AML-193 (cell line): ENCODE data around the gene NMS.
"Not testable (repeated sequence)": the region's sequence is repeated elsewhere in the genome, so short reads cannot be mapped to it uniquely, and the experiment has no call there.

ENCODE experiments used
- DNase-seq, 2 experiments: peaks; one replicate each; lab custom pipeline; 2025; lab: John Stamatoyannopoulos, UW

The NMS gene, protein sequence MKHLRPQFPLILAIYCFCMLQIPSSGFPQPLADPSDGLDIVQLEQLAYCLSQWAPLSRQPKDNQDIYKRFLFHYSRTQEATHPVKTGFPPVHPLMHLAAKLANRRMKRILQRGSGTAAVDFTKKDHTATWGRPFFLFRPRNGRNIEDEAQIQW

DNA sequence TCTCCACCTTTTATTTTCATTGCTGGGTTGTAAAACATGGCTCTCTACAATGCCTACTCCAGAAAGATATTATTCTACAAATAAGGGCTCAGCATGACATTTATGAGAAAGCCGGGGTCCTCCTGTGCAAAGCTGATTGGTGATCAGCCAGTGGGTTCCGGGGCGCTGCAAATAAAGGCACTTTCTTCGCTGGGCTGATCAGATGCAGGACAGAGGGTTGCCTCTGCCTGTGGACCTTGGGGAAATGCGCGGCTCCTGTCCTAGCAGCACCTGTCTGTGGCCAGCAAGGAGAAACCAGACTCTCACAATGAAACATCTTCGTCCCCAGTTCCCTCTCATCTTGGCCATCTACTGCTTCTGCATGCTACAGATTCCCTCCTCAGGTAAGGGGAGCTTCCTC is at the start of gene NMS:
Gene NMS (plus strand): TSS at position 301 of the 400 bp plus-strand sequence. CDS start 7 bp downstream, at position 308.
- no peak for DNase-seq

DNA sequence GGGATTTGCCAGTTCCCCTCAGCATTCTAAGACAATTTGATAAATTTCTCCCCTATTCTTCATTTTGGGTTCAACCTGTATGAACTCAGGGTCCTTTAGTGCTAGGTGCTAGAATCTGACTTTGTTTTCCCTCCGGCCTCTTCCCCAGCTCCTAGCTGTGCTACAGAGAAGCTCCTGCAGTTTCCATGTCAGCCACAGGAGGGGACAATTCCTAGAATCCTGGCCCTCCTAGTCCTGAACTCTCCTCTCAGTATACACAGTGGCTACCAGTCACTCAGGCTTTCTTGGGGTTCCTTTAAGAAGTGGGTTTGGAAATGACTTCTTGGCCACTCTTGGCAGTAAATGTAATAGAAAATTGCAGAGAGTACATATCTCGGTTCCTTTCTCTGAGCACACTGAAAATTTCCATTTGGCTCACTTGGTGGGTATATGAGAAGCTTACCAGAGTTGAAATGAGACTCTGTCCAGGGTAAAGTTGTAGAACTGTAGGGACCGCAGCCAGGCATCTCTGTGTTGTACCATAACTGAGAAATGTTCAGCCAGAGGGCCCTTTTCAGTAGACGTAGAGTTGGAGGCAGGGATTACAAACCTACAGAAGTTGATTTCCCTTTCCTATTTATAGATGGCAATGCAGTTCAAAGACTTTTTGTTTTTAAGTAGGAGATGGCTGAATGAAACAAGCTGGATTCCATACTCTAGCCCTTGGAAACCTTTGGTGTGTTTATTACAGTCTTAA is 47.8 kb upstream of the NMS start:
- DNase-seq, result no peak

DNA sequence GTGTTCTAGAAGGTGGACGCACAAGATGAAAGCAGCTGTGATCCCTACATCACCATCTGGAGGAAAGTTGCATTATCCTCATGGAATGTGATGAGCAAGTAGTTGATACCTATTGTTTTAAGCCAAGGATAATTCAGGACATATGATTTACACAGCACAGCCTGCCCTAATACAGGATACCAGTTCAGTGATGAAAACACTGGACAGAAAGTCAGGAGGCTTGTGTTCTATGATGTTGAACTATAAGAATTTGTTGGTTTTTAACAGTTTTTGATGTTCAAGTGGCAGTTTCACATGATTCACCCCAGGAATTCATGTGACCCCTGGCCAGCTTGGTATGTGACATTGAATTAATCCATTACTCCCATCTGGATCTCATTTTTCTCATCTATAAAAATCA is 46.7 kb upstream of the NMS start:
- DNase-seq, result no peak

- no peak for DNase-seq
Measured at GRCh38 chr2:100424277-100424875, 45.9 kb upstream of the NMS start.

- no peak for DNase-seq
Measured at GRCh38 chr2:100425107-100425506, 45.2 kb upstream of the NMS start.

GRCh38 chr2:100425573-100426383 is 44.5 kb upstream of the NMS start:
- peak; percentile 48 to 65 for DNase-seq

DNA sequence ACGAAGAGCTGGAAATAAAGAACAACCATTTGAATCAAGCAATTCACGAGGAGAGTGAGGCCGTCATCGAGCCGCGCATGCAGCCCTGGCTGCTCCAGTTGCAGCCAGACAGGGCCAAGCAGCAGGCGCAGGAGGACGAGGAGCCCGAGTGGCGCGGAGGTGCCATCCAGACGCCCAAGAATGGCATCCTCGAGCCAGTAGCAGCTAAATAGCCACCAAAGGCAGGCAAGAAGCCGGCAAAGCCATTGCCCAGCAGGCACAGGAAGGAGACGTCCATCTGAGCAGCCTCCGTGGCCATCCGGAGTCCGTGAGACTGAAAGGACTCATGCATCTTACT is 43.9 kb upstream of the NMS start:
- no peak for DNase-seq

- DNase-seq, result no peak
Measured at GRCh38 chr2:100427111-100427510, 43.2 kb upstream of the NMS start.

GRCh38 chr2:100427627-100428258 is 42.5 kb upstream of the NMS start:
- peak; percentile 41 to 62 for DNase-seq

DNA sequence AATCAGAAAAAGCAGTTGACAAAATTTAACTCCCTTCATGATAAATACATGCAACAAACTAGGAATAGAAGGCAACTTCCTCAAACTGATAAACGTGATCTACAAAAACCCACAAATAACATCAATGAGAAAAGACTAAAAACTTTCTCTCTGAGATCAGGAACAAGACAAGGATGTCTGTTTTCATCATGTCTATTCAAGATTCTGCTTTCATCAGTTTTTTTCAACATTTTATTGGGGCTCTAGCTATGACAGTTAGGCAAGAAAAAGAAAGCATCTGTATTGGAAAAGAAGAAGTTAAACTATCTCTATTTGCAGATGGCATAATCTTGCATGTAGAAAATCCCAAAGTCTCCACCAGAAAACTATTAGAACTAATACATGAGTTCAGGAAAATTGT is 40.6 kb upstream of the NMS start:
- no peak for DNase-seq

DNA sequence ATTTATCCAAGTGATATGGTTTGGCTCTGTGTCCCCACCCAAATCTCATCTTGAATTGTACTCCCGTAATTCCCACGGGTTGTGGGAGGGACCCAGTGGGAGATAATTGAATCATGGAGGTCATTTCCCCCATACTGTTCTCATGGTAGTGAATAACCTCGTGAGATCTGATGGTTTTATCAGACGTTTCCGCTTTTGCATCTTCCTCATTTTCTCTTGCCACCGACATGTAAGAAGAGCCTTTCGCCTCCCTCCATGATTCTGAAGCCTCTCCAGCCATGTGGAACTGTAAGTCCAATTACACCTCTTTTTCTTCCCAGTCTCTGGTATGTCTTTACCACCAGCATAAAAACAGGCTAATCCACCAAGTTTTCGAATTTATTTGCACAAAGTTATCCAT is 32.5 kb upstream of the NMS start:
- no peak for DNase-seq

DNA sequence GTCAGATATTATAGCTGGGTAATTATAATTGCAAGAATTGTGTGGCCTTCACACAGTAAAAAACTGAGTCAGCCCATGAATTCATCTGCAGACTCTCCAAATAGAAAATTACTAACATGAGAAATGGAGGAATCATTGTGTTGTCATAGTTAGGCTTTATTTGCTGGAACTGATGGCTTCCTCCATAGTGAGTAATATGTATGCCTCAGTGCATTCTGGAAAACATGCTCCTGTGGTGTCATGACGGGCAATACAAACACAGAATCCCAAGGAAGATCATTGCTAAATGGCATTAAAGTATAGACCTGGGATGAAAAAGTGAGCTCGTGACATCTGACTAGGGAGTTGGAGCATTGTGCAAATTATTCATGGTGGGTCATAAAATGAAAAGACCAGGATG is 23.6 kb upstream of the NMS start:
- no peak for DNase-seq

DNA sequence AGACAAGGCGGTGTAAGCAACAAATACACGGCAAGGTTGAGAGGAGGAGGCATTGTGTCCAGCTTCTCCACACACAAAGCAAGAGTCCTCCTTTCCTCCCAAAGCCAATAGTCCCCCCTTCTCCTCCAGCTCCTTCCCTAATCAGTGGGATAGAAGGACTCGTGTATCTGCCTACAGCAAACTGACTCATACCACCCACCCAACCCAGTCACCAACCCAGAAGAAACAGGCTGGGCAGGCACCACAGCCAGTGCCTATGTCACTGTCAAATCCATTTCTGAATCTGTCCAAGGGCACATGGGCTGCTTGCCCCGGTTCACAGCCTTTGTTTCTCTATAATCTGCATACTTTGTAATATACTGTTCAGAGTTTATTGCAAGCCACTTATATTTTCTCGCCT is 19.2 kb upstream of the NMS start:
- no peak for DNase-seq

- DNase-seq, result no peak
Measured at GRCh38 chr2:100451734-100452133, 18.5 kb upstream of the NMS start.

GRCh38 chr2:100453853-100454252 is 16.4 kb upstream of the NMS start:
- no peak for DNase-seq

- DNase-seq, result not testable (repeated sequence)
Measured at GRCh38 chr2:100456357-100456756, 13.9 kb upstream of the NMS start.

DNA sequence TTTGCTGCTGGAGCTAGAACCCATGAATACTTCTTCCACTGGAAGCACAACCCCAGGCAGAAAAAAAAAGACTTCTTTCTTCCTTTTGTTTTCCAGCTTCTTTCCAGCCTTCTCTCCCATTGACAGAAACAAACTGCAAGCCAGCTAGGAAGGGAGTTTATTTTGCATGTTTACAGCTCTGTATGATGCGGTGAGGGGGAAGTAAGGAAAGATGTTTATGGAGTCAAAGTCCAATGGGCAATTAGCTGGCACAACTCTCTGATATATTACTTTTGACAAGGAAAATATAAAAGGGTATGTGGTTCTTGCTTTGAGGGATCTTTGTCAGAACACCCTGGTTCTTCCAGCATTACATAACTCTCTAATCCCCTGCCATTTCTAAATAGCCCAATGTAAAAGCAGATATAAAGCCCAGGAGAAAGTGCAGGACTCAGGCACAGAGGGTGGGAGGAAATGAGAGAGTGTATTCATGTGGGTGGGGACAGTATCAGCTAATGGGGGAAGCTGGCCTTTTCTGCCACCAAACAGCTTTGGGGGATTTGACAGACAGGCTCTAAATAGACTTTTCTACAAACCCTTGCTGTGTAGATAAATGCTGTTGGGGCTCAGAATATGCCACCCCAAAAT is 9.3 kb upstream of the NMS start:
- no peak for DNase-seq

- DNase-seq, result no peak
Measured at GRCh38 chr2:100470898-100471514, 724 bp downstream of the NMS start.

GRCh38 chr2:100476606-100477005 is 6.3 kb downstream of the NMS start:
- no peak for DNase-seq

- no peak for DNase-seq
Measured at GRCh38 chr2:100482741-100483140, 12.5 kb downstream of the NMS start.

DNA sequence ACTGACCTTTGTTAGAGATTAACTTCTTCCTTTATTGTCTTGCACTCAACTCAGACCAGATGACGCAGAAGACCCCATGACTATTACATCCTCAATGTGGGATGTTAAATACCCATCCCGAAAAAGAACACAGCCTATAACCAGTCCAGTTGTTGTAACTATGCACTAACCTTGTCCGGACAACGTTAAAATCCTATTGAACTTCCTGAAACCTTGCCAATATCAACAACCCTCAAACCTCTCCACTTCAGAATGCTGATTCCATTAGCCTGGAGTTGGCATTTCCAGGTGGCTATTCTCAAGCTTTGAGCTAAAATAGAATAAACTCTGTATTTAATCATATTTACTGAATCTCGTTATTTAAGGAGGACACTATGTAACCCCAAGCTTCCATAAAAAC is 13.6 kb downstream of the NMS start:
- no peak for DNase-seq
